Stimulated activated CD8-positive, alpha-beta memory T cell treated with anti-CD3 and anti-CD28 coated beads, Interleukin-15, amount 100 ng/mL, for 1 hour (primary cell): ENCODE measurements around the gene TPRX1.
"Not testable (repeated sequence)": the region's sequence is repeated elsewhere in the genome, so short reads cannot be mapped to it uniquely, and the experiment has no call there.

Experiments
- DNase-seq: peaks from one replicate; pipeline ENCODE4 v3.0.0-alpha.2; 2020; ENCODE audit warnings: low read depth

TPRX1 gene

GRCh38 chr19:47804451-47804850 is at the start of gene TPRX1:
TSS of gene TPRX1 (minus strand) at chr19:47804551. CDS start at chr19:47804539, 12 bp downstream.
- not testable (repeated sequence) for DNase-seq

GRCh38 chr19:47853003-47853402 is 48.7 kb upstream of the TPRX1 start:
- no peak for DNase-seq

- DNase-seq: no peak
These were observed 44.6 kb upstream of the TPRX1 start for GRCh38 chr19:47848823-47849473.

- no peak for DNase-seq
These were observed 44.1 kb upstream of the TPRX1 start for GRCh38 chr19:47848425-47848822.

- no peak for DNase-seq
These were observed 38.6 kb upstream of the TPRX1 start for GRCh38 chr19:47842941-47843340.

GRCh38 chr19:47839913-47840312 is 35.6 kb upstream of the TPRX1 start:
- DNase-seq: no peak

- DNase-seq: no peak
These were observed 35.1 kb upstream of the TPRX1 start for GRCh38 chr19:47839411-47839810.

GRCh38 chr19:47836038-47836437 is 31.7 kb upstream of the TPRX1 start:
- no peak for DNase-seq

GRCh38 chr19:47832723-47833122 is 28.4 kb upstream of the TPRX1 start:
- no peak for DNase-seq

- DNase-seq: no peak
These were observed 22.4 kb upstream of the TPRX1 start for GRCh38 chr19:47826800-47827199.

- no peak for DNase-seq
These were observed 20.0 kb upstream of the TPRX1 start for GRCh38 chr19:47824396-47824795.

GRCh38 chr19:47821460-47822020 is 17.2 kb upstream of the TPRX1 start, which contains the start of gene CRX:
TSS of gene CRX (plus strand) at chr19:47821937. CDS start at chr19:47834444, 12,507 bp downstream.
- no peak for DNase-seq

GRCh38 chr19:47820410-47820809 is 16.1 kb upstream of the TPRX1 start:
- DNase-seq: no peak

- DNase-seq: no peak
These were observed 15.5 kb upstream of the TPRX1 start for GRCh38 chr19:47819858-47820257.

GRCh38 chr19:47818221-47818620 is 13.9 kb upstream of the TPRX1 start:
- not testable (repeated sequence) for DNase-seq

GRCh38 chr19:47816270-47816669 is 11.9 kb upstream of the TPRX1 start:
- DNase-seq: not testable (repeated sequence)

GRCh38 chr19:47813995-47814328 is 9.6 kb upstream of the TPRX1 start:
- DNase-seq: no peak

GRCh38 chr19:47813304-47813994 is 9.1 kb upstream of the TPRX1 start:
- peak; percentile 68 for DNase-seq

GRCh38 chr19:47806435-47806834 is 2.1 kb upstream of the TPRX1 start:
- DNase-seq: no peak

- DNase-seq: no peak
These were observed 962 bp upstream of the TPRX1 start for GRCh38 chr19:47805313-47805712.

GRCh38 chr19:47803671-47804070 is 680 bp downstream of the TPRX1 start:
- DNase-seq: not testable (repeated sequence)

- not testable (repeated sequence) for DNase-seq
These were observed 1.2 kb downstream of the TPRX1 start for GRCh38 chr19:47803148-47803547.

GRCh38 chr19:47802521-47803043 is 1.8 kb downstream of the TPRX1 start:
- no peak for DNase-seq
